DND-41 (cell line): Measurements from ENCODE around the gene ALCAM.

Experiments used
- ATAC-seq: fragments of 200-7000 bp; cut with Tn5 transposase; 3 replicates; pipeline ENCODE4 v1.9.1; 2021; ENCODE audit warnings: low read depth; ENCODE audit not compliant: insufficient read depth
- DNase-seq: peaks from one replicate; pipeline ENCODE4 v3.0.0-alpha.2; 2020
- H2AFZ ChIP-seq: 2 replicates; pipeline ENCODE4 v1.6.0; 2012; ENCODE audit warnings: low read depth, low read length
- H3K27ac ChIP-seq: 2 replicates; pipeline ENCODE4 v1.5.1; 2012; ENCODE audit warnings: low read length, inconsistent platforms
- H3K27me3 ChIP-seq: fragments of 200-600 bp; sonication (generic); 2 replicates; pipeline ENCODE4 v1.6.0; 2012; ENCODE audit warnings: low read length, mild to moderate bottlenecking, inconsistent platforms; ENCODE audit not compliant: insufficient read depth, poor library complexity
- H3K36me3 ChIP-seq: 2 replicates; pipeline ENCODE4 v1.5.1; 2012; ENCODE audit warnings: low read length, inconsistent platforms; ENCODE audit not compliant: insufficient read depth
- H3K4me1 ChIP-seq: 2 replicates; pipeline ENCODE4 v1.5.1; 2012; ENCODE audit warnings: mild to moderate bottlenecking, low read length; ENCODE audit not compliant: insufficient read depth
- H3K4me2 ChIP-seq: 2 replicates; pipeline ENCODE4 v1.6.0; 2012; ENCODE audit warnings: mild to moderate bottlenecking, moderate library complexity, low read length, inconsistent platforms; ENCODE audit not compliant: insufficient read depth
- H3K4me3 ChIP-seq, 2 experiments: fragments of 200-600 bp in 1 of 2; shearing (Covaris generic) in 1 of 2; 2 replicates each; pipeline ENCODE4 v1.5.1; 2012 to 2016; ENCODE audit warnings: inconsistent platforms in 2 of 2, low read length in 2 of 2, mild to moderate bottlenecking in 2 of 2, low read depth in 1 of 2, moderate library complexity in 1 of 2
- H3K79me2 ChIP-seq: 2 replicates; pipeline ENCODE4 v1.6.0; 2012; ENCODE audit warnings: low read length, inconsistent platforms; ENCODE audit not compliant: insufficient read depth
- H3K9ac ChIP-seq: 2 replicates; pipeline ENCODE4 v1.6.0; 2012; ENCODE audit warnings: low read depth, mild to moderate bottlenecking, inconsistent platforms, low read length, moderate library complexity
- H3K9me3 ChIP-seq: 2 replicates; pipeline ENCODE4 v1.5.1; 2012; ENCODE audit warnings: low read length, moderate library complexity, mild to moderate bottlenecking, inconsistent platforms; ENCODE audit not compliant: insufficient read depth, severe bottlenecking
- H4K20me1 ChIP-seq: 2 replicates; pipeline ENCODE4 v1.6.0; 2012; ENCODE audit warnings: low read length; ENCODE audit not compliant: insufficient read depth
- CTCF ChIP-seq: IDR thresholded peaks from 2 replicates; pipeline ENCODE4 v1.5.1; 2012; ENCODE audit warnings: borderline replicate concordance, low read length, moderate library complexity, mild to moderate bottlenecking; ENCODE audit not compliant: poor library complexity, severe bottlenecking; ENCODE audit errors: extremely low read depth
- EZH2 ChIP-seq: IDR thresholded peaks from 3 replicates; pipeline ENCODE4 v1.6.1; 2012; ENCODE audit warnings: borderline replicate concordance, low read depth, mild to moderate bottlenecking, moderate library complexity, low read length, inconsistent platforms; ENCODE audit not compliant: severe bottlenecking

ALCAM gene

GRCh38 chr3:105480768-105481167 lies 114.1 kb downstream of the ALCAM start:
- Histone ChIP-seq H4K20me1 (no peaks in the 10 kb centered on the region), H3K4me1 (no peaks in the 10 kb centered on the region), H3K79me2 (no peaks in the 10 kb centered on the region), H2AFZ (no peak overlapping the region), H3K4me2 (no peak overlapping the region), H3K36me3 (no peaks in the 10 kb centered on the region), H3K9me3 (peaks cover 4% of the 10 kb centered on the region), H3K9ac (no peak overlapping the region), H3K4me3 (no peak overlapping the region), H3K27me3 (no peaks in the 10 kb centered on the region), H3K27ac (no peak overlapping the region)
- ATAC-seq (no peak), DNase-seq (no peak)
- no peak for TF ChIP-seq CTCF
- no peak for TF ChIP-seq EZH2

- Histone ChIP-seq H4K20me1 (no peaks in the 10 kb centered on the region), H3K4me1 (no peaks in the 10 kb centered on the region), H3K9ac (no peak overlapping the region), H3K27me3 (no peaks in the 10 kb centered on the region), H2AFZ (no peak overlapping the region), H3K4me3 (no peak overlapping the region), H3K27ac (no peak overlapping the region), H3K79me2 (no peaks in the 10 kb centered on the region), H3K9me3 (peaks cover under 1% of the 10 kb centered on the region), H3K4me2 (no peak overlapping the region), H3K36me3 (no peaks in the 10 kb centered on the region)
- DNase-seq (no peak), ATAC-seq (no peak)
- TF ChIP-seq EZH2 (no peak), CTCF (no peak)
Observed at GRCh38 chr3:105483476-105483875, 116.8 kb downstream of the ALCAM start.

GRCh38 chr3:105490045-105490444 lies 123.3 kb downstream of the ALCAM start:
- Histone ChIP-seq H3K79me2 (no peaks in the 10 kb centered on the region), H3K27ac (no peak overlapping the region), H3K36me3 (no peaks in the 10 kb centered on the region; the same call in 1 of the 2 replicates), H3K27me3 (no peaks in the 10 kb centered on the region), H3K9me3 (peaks cover 16% of the 10 kb centered on the region), H3K4me3 (no peak overlapping the region), H4K20me1 (no peaks in the 10 kb centered on the region), H3K4me2 (no peak overlapping the region), H2AFZ (no peak overlapping the region), H3K9ac (no peak overlapping the region), H3K4me1 (no peaks in the 10 kb centered on the region)
- DNase-seq (no peak), ATAC-seq (no peak)
- TF ChIP-seq CTCF (no peak), EZH2 (no peak)

GRCh38 chr3:105493305-105493892 lies 126.7 kb downstream of the ALCAM start:
- no peak for ATAC-seq

More at GRCh38 chr3:105493305-105493892, 126.7 kb downstream of the ALCAM start:
- Histone ChIP-seq H3K9ac (no peak overlapping the region), H3K4me3 (no peak overlapping the region), H3K27ac (no peak overlapping the region), H3K4me2 (no peak overlapping the region), H3K9me3 (peaks cover 16% of the 10 kb centered on the region), H3K4me1 (no peaks in the 10 kb centered on the region), H3K79me2 (no peaks in the 10 kb centered on the region), H2AFZ (no peak overlapping the region), H3K36me3 (no peaks in the 10 kb centered on the region; the same call in 1 of the 2 replicates), H3K27me3 (no peaks in the 10 kb centered on the region), H4K20me1 (no peaks in the 10 kb centered on the region)
- TF ChIP-seq EZH2, result no peak
- no peak for TF ChIP-seq CTCF
- no peak for DNase-seq
